CD8-positive, alpha-beta memory T cell (primary cell): ENCODE measurements around the gene QSOX2. TPM values are rescaled to one million over a fixed set of nuclear protein-coding genes. Genes with fewer than 3 reads are reported as not detected.
A peak's percentile ranks its signal among the peaks of the same experiment; 100 is the strongest.

ENCODE experiments used
- CTCF ChIA-PET: fragments of 350-600 bp; sonication (Branson Sonifier 250); formaldehyde crosslinking; loops from one replicate; lab custom pipeline; 2021; ENCODE audit warnings: antibody characterized with exemption; lab: Charles Lee
- POLR2A ChIA-PET: fragments of 350-600 bp; sonication (Branson Sonifier 250); formaldehyde crosslinking; loops from one replicate; lab custom pipeline; 2021; ENCODE audit warnings: antibody characterized with exemption; lab: Charles Lee
- DNase-seq, 5 donors: peaks; one replicate each; pipeline versions ENCODE4 v3.0.0 to v3.0.0-alpha.2; 2020 to 2022; ENCODE audit warnings: mixed read lengths in 1 of 5
- H3K27ac ChIP-seq: one replicate; pipeline ENCODE4 v1.7.0; 2013; ENCODE audit warnings: low read depth, mild to moderate bottlenecking, low read length, moderate library complexity
- H3K27me3 ChIP-seq: 2 replicates; pipeline ENCODE4 v1.7.0; 2013; ENCODE audit warnings: low read length, mild to moderate bottlenecking; ENCODE audit not compliant: insufficient read depth, poor library complexity, severe bottlenecking
- H3K36me3 ChIP-seq: 2 replicates; pipeline ENCODE4 v1.7.0; 2013; ENCODE audit warnings: mild to moderate bottlenecking, low read length, moderate library complexity; ENCODE audit not compliant: insufficient read depth
- H3K4me1 ChIP-seq: 2 replicates; pipeline ENCODE4 v1.7.0; 2013; ENCODE audit warnings: mild to moderate bottlenecking, low read length, moderate library complexity; ENCODE audit not compliant: insufficient read depth
- H3K4me3 ChIP-seq: 2 replicates; pipeline ENCODE4 v1.7.0; 2013; ENCODE audit warnings: mild to moderate bottlenecking, low read length
- H3K9me3 ChIP-seq: 2 replicates; pipeline ENCODE4 v1.7.0; 2013; ENCODE audit warnings: mild to moderate bottlenecking, low read length
- H3K27ac Mint-ChIP-seq, 8 donors: one replicate each; pipeline ENCODE4 v1.8.0; 2020 to 2021; ENCODE audit warnings: mixed read lengths in 8 of 8, mild to moderate bottlenecking in 6 of 8, inconsistent platforms in 3 of 8, moderate library complexity in 3 of 8
- H3K27me3 Mint-ChIP-seq, 2 donors: one replicate each; pipeline ENCODE4 v1.8.0; 2020 to 2021; ENCODE audit warnings: mixed read lengths in 2 of 2, mild to moderate bottlenecking in 1 of 2, moderate library complexity in 1 of 2
- H3K36me3 Mint-ChIP-seq, 3 donors: one replicate each; pipeline ENCODE4 v1.8.0; 2020 to 2021; ENCODE audit warnings: mixed read lengths in 3 of 3, inconsistent platforms in 1 of 3, mild to moderate bottlenecking in 1 of 3
- H3K4me1 Mint-ChIP-seq, 3 donors: one replicate each; pipeline ENCODE4 v1.8.0; 2020 to 2021; ENCODE audit warnings: mixed read lengths in 3 of 3, inconsistent platforms in 1 of 3, mild to moderate bottlenecking in 1 of 3
- H3K4me3 Mint-ChIP-seq, 7 donors: one replicate each; pipeline ENCODE4 v1.8.0; 2020 to 2021; ENCODE audit warnings: mixed read lengths in 7 of 7, mild to moderate bottlenecking in 6 of 7, moderate library complexity in 4 of 7, inconsistent platforms in 2 of 7
- H3K9me3 Mint-ChIP-seq, 5 donors: one replicate each; pipeline ENCODE4 v1.8.0; 2020 to 2022; ENCODE audit warnings: mixed read lengths in 5 of 5, mild to moderate bottlenecking in 3 of 5, moderate library complexity in 2 of 5, inconsistent platforms in 1 of 5
- polyA plus RNA-seq: library from polyadenylated mRNA; unstranded; fragments of 300-500 nt; fragmentation: Illumina TruSeq; gene quantifications from one replicate; pipeline ENCODE4 v1.2.3, GENCODE V29; 2021
- total RNA-seq, 2 experiments: library from RNA; stranded (reverse); gene quantifications; one replicate each; pipeline ENCODE4 v1.2.3, GENCODE V29; 2021

The QSOX2 gene
- total and polyA plus RNA-seq, 3 experiments from 2014 or later: 0.66 to 15.3 (median 14.6) TPM

- H3K27ac Mint-ChIP-seq: peak overlapping the region in 1 of 8 donors; percentile 33
- Histone ChIP-seq H3K9me3 (no peaks in the 10 kb centered on the region), H3K27ac (no peak overlapping the region), H3K36me3 (no peaks in the 10 kb centered on the region), H3K4me1 (no peaks in the 10 kb centered on the region), H3K4me3 (no peak overlapping the region), H3K27me3 (no peaks in the 10 kb centered on the region)
- peaks cover 3 to 10% of the 10 kb centered on the region in 2 donors for H3K27me3 Mint-ChIP-seq
- peaks cover 0 to 5% (median 2%) of the 10 kb centered on the region in 3 donors for H3K4me1 Mint-ChIP-seq
- H3K9me3 Mint-ChIP-seq: no peaks in the 10 kb centered on the region
- no peak for DNase-seq
- H3K36me3 Mint-ChIP-seq: no peaks in the 10 kb centered on the region
- ChIA-PET CTCF (interaction anchor here (0.9 kb wide), 1 partner anchor 10 kb away, joined by 3 read pairs; no protein-coding TSS in a partner anchor), POLR2A (no interaction called here)
- H3K4me3 Mint-ChIP-seq: no peak overlapping the region
Measured at GRCh38 chr9:136284311-136284710, 38.7 kb upstream of the QSOX2 start.

DNA sequence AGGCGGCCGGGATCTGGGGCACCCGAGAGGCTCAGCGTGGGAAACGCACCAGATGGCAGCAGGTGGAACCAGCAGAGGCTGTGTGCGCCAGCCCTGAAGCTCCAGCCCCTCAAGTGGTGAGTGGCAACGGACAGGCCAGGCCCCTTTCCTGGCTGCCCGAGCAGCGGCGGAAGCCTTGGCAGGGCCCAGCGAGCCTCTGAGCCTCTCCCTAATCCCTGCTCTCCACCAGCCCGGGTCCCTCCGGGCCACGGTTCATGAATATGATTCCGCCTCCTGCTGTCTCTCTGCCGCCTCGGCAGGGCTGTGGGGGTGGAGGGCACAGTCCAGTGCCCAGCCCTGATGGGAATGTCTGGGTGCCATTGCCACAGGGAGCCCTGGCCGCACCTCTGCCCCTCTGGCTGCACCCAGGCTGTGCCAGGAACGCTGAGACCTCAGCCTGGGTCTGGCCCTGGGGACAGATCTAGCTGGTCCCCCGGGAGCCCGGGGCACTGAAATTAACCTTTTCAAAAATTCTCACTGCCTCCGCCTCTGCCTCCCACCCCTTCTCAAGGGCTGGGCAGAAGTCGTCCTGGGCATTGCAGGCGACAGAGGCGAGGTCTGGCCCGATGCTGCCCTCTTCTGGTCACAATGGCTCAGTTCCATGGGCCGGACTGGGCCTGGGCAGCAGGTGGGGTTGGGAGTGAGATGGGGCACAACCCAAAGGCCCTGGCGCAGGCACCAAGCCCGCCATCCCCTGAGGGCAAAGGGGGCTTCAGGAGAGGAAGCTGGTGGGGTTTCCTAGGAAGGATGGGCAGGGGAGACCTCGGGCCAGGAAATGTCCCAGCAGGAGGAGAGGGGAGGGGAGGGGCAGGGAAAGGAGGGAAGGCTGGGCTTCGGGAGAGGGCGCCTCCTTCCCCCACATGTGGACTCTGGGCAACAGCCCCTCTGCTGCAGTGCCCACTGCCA, 38.0 kb upstream of the QSOX2 start:
- CTCF ChIA-PET: interaction anchor here (0.9 to 1.2 kb wide), 2 partner anchors 9 to 13 kb away, joined by 3 read pairs; no protein-coding TSS in a partner anchor
- Histone ChIP-seq H3K27me3 (no peaks in the 10 kb centered on the region), H3K36me3 (no peaks in the 10 kb centered on the region), H3K9me3 (no peaks in the 10 kb centered on the region), H3K4me3 (no peak overlapping the region), H3K27ac (no peak overlapping the region), H3K4me1 (no peaks in the 10 kb centered on the region)
- H3K4me3 Mint-ChIP-seq: peak overlapping the region in 1 of 7 donors; percentile 20
- POLR2A ChIA-PET: no interaction called here
- H3K27me3 Mint-ChIP-seq: peaks cover 4 to 13% of the 10 kb centered on the region in 2 donors
- H3K36me3 Mint-ChIP-seq: no peaks in the 10 kb centered on the region
- H3K4me1 Mint-ChIP-seq: peaks cover 0 to 5% (median 2%) of the 10 kb centered on the region in 3 donors
- no peaks in the 10 kb centered on the region for H3K9me3 Mint-ChIP-seq
- H3K27ac Mint-ChIP-seq: peak overlapping the region in 1 of 8 donors; percentile 19
- DNase-seq: peak; percentile 52 to 73 (median 53)

DNA sequence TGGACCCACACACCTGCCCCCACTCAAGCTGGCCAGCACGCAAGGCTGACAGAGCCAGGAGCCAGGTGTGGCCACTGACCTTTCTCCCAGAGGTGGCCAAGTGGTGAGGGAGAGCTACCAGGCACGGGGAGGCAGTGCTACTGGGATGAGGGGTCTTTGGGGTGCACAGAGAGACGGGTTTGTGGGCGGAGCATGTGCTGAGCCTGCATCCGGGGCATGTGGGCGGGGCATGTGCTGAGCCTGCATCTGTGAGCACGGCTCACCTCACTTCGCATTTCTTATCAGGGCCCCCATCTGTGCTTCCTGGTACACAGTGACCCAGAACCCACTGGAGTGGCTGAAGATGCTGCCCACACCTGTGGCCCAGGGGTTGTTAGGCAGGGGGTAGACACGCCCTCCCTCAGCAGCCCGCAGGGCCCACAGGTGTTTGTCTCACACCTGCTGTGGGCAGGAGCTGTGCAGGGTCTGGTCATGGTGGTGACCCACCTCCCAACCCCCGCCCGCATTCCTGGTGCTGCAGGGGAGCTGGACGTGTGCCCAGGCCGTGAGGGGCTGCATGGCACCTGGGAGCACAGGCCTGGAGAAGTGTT, 36.8 kb upstream of the QSOX2 start:
- CTCF ChIA-PET: interaction anchor here (1.2 kb wide), 1 partner anchor 14 kb away, joined by 3 read pairs; no protein-coding TSS in a partner anchor
- POLR2A ChIA-PET: no interaction called here
- Mint-ChIP-seq H3K27ac (no peak overlapping the region), H3K36me3 (no peaks in the 10 kb centered on the region), H3K9me3 (no peaks in the 10 kb centered on the region), H3K27me3 (peaks cover 8 to 13% of the 10 kb centered on the region in 2 donors), H3K4me1 (peaks cover 0 to 5% (median 2%) of the 10 kb centered on the region in 3 donors), H3K4me3 (no peak overlapping the region)
- DNase-seq: no peak
- Histone ChIP-seq H3K4me1 (no peaks in the 10 kb centered on the region), H3K27ac (no peak overlapping the region), H3K4me3 (no peak overlapping the region), H3K27me3 (no peaks in the 10 kb centered on the region), H3K36me3 (no peaks in the 10 kb centered on the region), H3K9me3 (no peaks in the 10 kb centered on the region)

DNA sequence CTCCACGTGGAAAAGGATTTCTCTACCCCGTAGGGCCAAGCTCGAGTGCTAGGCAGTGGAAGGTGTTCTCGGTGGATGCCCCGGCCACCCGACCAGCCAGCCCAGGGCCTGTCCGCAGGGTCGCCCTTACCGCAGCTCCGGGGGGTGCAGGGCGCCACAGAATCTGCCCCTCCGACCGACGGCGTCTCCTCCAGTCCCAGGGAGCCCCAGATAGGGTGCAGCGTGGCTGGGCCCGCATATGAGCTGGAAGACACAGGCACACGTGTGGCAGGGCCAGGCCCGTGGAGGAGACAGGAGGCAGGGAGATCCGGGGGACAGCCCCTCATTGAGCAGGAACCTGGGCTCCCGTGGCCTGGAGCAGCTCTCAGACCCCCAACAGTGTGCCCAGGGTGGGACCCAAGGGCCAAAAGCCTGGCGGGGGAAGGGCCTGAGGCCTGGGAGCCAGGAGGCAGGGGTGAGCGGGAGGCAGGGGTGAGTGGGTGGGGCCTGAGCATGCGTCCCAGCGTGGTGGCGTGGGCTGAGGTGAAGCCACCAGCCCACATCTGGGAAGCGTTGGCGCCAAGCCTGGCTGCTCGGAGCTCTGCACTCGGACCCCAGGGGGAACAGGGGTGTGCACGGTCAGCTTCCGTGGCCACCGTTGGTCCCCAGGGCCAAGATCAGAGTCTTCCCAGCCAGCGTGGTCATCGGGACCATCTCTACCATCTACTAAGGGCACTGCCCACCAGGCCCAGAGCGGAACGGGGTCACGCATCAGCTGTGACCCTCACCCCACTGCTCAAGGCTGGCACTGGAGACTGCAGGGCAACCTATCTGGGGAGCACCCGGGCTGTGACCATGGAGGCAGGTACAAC, 36.0 kb upstream of the QSOX2 start:
- no peaks in the 10 kb centered on the region for H3K9me3 ChIP-seq
- H3K27ac ChIP-seq: no peak overlapping the region
- no peaks in the 10 kb centered on the region for H3K27me3 ChIP-seq
- ChIA-PET CTCF (no interaction called here), POLR2A (no interaction called here)
- H3K36me3 ChIP-seq: no peaks in the 10 kb centered on the region
- Mint-ChIP-seq H3K36me3 (no peaks in the 10 kb centered on the region), H3K27ac (no peak overlapping the region), H3K27me3 (peaks cover 8 to 10% of the 10 kb centered on the region in 2 donors), H3K4me3 (no peak overlapping the region), H3K9me3 (no peaks in the 10 kb centered on the region), H3K4me1 (peaks cover 0 to 5% (median 2%) of the 10 kb centered on the region in 3 donors)
- no peak overlapping the region for H3K4me3 ChIP-seq
- DNase-seq: no peak
- H3K4me1 ChIP-seq: no peaks in the 10 kb centered on the region

DNA sequence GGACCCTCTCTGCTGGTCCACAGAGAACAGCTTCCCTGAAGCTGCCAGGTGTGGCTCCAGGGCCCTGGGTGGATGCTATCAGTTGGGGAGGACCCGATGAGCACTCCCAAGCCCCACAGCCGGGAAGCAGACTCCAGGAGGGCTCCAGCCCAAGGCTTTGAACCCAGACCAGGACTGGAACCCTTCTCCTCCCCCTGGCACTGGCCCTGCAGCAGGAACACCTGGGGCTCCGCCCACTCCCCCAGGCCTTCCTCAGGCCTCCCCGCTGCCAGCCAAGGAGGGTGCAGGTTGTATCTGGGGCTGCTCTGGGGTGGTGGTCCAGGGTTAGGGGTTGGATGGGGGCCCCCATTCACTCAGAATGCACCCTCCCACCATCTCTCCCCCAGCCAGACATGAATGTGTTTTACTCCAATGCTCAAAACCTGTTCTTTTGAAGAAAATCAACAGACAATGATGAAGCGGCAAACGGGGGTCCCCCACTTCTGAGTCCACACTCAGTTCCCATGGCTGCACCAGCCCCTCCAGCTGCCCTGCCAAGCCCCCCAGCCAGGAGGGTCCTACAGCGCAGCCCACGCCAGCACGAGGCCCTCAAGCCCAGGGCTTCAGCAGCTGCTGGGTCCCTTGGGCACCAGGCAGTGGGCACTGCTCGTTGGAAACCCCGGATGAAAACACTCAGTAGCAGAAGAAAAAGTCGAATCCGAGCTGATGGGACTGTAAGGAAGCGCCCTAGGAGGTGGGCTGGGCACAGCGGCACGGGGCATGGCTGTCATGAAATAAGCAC, 35.1 kb upstream of the QSOX2 start:
- peaks cover 8% of the 10 kb centered on the region in 2 donors for H3K27me3 Mint-ChIP-seq
- Histone ChIP-seq H3K4me3 (no peak overlapping the region), H3K27me3 (no peaks in the 10 kb centered on the region), H3K9me3 (no peaks in the 10 kb centered on the region), H3K4me1 (no peaks in the 10 kb centered on the region), H3K27ac (no peak overlapping the region), H3K36me3 (no peaks in the 10 kb centered on the region)
- no peaks in the 10 kb centered on the region for H3K36me3 Mint-ChIP-seq
- no peak for DNase-seq
- no peak overlapping the region for H3K4me3 Mint-ChIP-seq
- ChIA-PET CTCF (no interaction called here), POLR2A (no interaction called here)
- peaks cover 0 to 5% (median 2%) of the 10 kb centered on the region in 3 donors for H3K4me1 Mint-ChIP-seq
- peak overlapping the region in 1 of 8 donors; percentile 84 for H3K27ac Mint-ChIP-seq
- no peaks in the 10 kb centered on the region for H3K9me3 Mint-ChIP-seq

GRCh38 chr9:136279471-136279870, 33.9 kb upstream of the QSOX2 start:
- POLR2A ChIA-PET: no interaction called here
- CTCF ChIA-PET: no interaction called here
- no peaks in the 10 kb centered on the region for H3K9me3 Mint-ChIP-seq

GRCh38 chr9:136278894-136279293, 33.3 kb upstream of the QSOX2 start:
- Mint-ChIP-seq H3K4me1 (peaks cover 0 to 5% (median 2%) of the 10 kb centered on the region in 3 donors), H3K27me3 (peaks cover 9 to 13% of the 10 kb centered on the region in 2 donors), H3K9me3 (no peaks in the 10 kb centered on the region), H3K36me3 (no peaks in the 10 kb centered on the region), H3K4me3 (no peak overlapping the region), H3K27ac (no peak overlapping the region)
- no peaks in the 10 kb centered on the region for H3K9me3 ChIP-seq
- H3K4me1 ChIP-seq: no peaks in the 10 kb centered on the region
- no peaks in the 10 kb centered on the region for H3K36me3 ChIP-seq
- H3K27ac ChIP-seq: no peak overlapping the region
- no peaks in the 10 kb centered on the region for H3K27me3 ChIP-seq
- CTCF ChIA-PET: no interaction called here
- H3K4me3 ChIP-seq: no peak overlapping the region
- DNase-seq: no peak
- POLR2A ChIA-PET: no interaction called here

More at GRCh38 chr9:136279471-136279870, 33.9 kb upstream of the QSOX2 start:
- Histone ChIP-seq H3K36me3 (no peaks in the 10 kb centered on the region), H3K27me3 (no peaks in the 10 kb centered on the region), H3K4me1 (no peaks in the 10 kb centered on the region), H3K9me3 (no peaks in the 10 kb centered on the region), H3K27ac (no peak overlapping the region), H3K4me3 (no peak overlapping the region)
- Mint-ChIP-seq H3K27ac (no peak overlapping the region), H3K36me3 (no peaks in the 10 kb centered on the region), H3K4me1 (peaks cover 0 to 5% (median 2%) of the 10 kb centered on the region in 3 donors), H3K4me3 (no peak overlapping the region), H3K27me3 (peaks cover 8 to 13% of the 10 kb centered on the region in 2 donors)
- no peak for DNase-seq
